HG03196 (cell line): ENCODE data around the gene ANKRD33B.

Experiments used
- ATAC-seq: cut with Tn5 transposase; IDR thresholded peaks from one replicate; pipeline ENCODE4 v1.9.1; 2021; ENCODE audit not compliant: unreplicated experiment

The ANKRD33B gene

GRCh38 chr5:10577371-10578292 lies 13.8 kb downstream of the ANKRD33B start:
- peak; percentile 45 for ATAC-seq

- ATAC-seq = no peak
These were observed 14.4 kb downstream of the ANKRD33B start for GRCh38 chr5:10578293-10578665.

GRCh38 chr5:10578869-10579268 lies 15.0 kb downstream of the ANKRD33B start:
- ATAC-seq = peak; percentile 44

- no peak for ATAC-seq
These were observed 16.0 kb downstream of the ANKRD33B start for GRCh38 chr5:10579536-10580521.

- no peak for ATAC-seq
These were observed 16.9 kb downstream of the ANKRD33B start for GRCh38 chr5:10580531-10581423.

- no peak for ATAC-seq
These were observed 17.5 kb downstream of the ANKRD33B start for GRCh38 chr5:10581424-10581748.

- no peak for ATAC-seq
These were observed 18.1 kb downstream of the ANKRD33B start for GRCh38 chr5:10581867-10582511.

GRCh38 chr5:10582512-10582897 lies 18.6 kb downstream of the ANKRD33B start:
- no peak for ATAC-seq

GRCh38 chr5:10583663-10584572 lies 20.0 kb downstream of the ANKRD33B start:
- no peak for ATAC-seq

GRCh38 chr5:10584714-10585517 lies 21.0 kb downstream of the ANKRD33B start:
- ATAC-seq = no peak

GRCh38 chr5:10585518-10585915 lies 21.6 kb downstream of the ANKRD33B start:
- no peak for ATAC-seq

- ATAC-seq = no peak
These were observed 22.1 kb downstream of the ANKRD33B start for GRCh38 chr5:10586008-10586407.

- ATAC-seq = no peak
These were observed 22.7 kb downstream of the ANKRD33B start for GRCh38 chr5:10586555-10586954.

- no peak for ATAC-seq
These were observed 24.4 kb downstream of the ANKRD33B start for GRCh38 chr5:10588109-10588775.

GRCh38 chr5:10588779-10589447 lies 25.0 kb downstream of the ANKRD33B start:
- no peak for ATAC-seq

GRCh38 chr5:10590226-10590999 lies 26.5 kb downstream of the ANKRD33B start:
- ATAC-seq = no peak

- no peak for ATAC-seq
These were observed 27.3 kb downstream of the ANKRD33B start for GRCh38 chr5:10591159-10591558.
